Right lobe of liver (tissue), 6 donors: ENCODE data around the gene POU3F2. TPM values are rescaled to one million over a fixed set of nuclear protein-coding genes. Genes with fewer than 3 reads are reported as not detected.

Source experiments
- ATAC-seq, 4 donors: fragments of 200-7000 bp; cut with Tn5 transposase; one replicate each; pipeline ENCODE4 v1.9.1; 2020; ENCODE audit warnings: mild to moderate bottlenecking in 4 of 4, moderate library complexity in 4 of 4
- DNase-seq, 3 donors: peaks; one replicate each; pipeline ENCODE4 v3.0.0-alpha.2; 2020
- H3K27ac ChIP-seq, 3 donors: fragments of 200-600 bp; one replicate each; pipeline ENCODE4 v1.8.0; 2022
- H3K27me3 ChIP-seq, 2 donors: fragments of 200-600 bp; one replicate each; pipeline ENCODE4 v1.8.0; 2022
- H3K36me3 ChIP-seq, 4 donors: fragments of 200-600 bp; sonication (generic) in 1 of 4; one replicate each; pipeline versions ENCODE4 v1.5.1 to v1.8.0; 2017 to 2022; ENCODE audit warnings: control low read depth in 1 of 4
- H3K4me1 ChIP-seq, 4 donors: fragments of 200-600 bp; sonication (generic) in 1 of 4; one replicate each; pipeline versions ENCODE4 v1.5.1 to v1.8.0; 2017 to 2022; ENCODE audit warnings: control low read depth in 1 of 4
- H3K4me3 ChIP-seq, 3 donors: fragments of 200-600 bp; one replicate each; pipeline ENCODE4 v1.8.0; 2022
- H3K9me3 ChIP-seq, 4 donors: fragments of 200-600 bp; sonication (generic) in 1 of 4; one replicate each; pipeline versions ENCODE4 v1.5.1 to v1.8.0; 2017 to 2022; ENCODE audit warnings: control low read depth in 1 of 4
- POLR2A ChIP-seq: fragments of 450-650 bp; IDR thresholded peaks from one replicate; pipeline ENCODE4 v1.6.1; 2017; ENCODE audit warnings: antibody characterized with exemption, mild to moderate bottlenecking
- WGBS: methylation state at CpG from one replicate; pipeline ENCODE4 v1.1.6; 2018; ENCODE audit warnings: low coverage, low lambda C conversion rate; ENCODE audit not compliant: insufficient coverage; ENCODE audit errors: missing lambda C conversion rate; 5-methylcytosine and 5-hydroxymethylcytosine counted together
- intact Hi-C, 2 donors: fragments of 100-400 bp; cut with DNase I; formaldehyde crosslinking; loops; one replicate each; pipeline versions ENCODE4 v1.11.2 to v1.14.1; 2022
- total RNA-seq, 6 experiments: library from RNA; depleted of rRNA in 2 of 6; stranded (reverse); fragments of >200 nt in 2 of 6; fragmentation: NEBNext Ultra II Directional in 3 of 6; extraction: Animal tissue kit (Norgen Biotek cat#: 25700) in 3 of 6; gene quantifications; one replicate each; pipeline versions ENCODE4 v1.1.0 to v1.2.4, GENCODE V29; 2016 to 2023
- TF ChIP-seq, protein P1 (sequence below), 4 donors: fragments of 200-600 bp in 3 of 4; fragments of 450-650 bp in 1 of 4; IDR thresholded peaks; one replicate each; pipeline versions ENCODE4 v1.5.1 to v1.8.0; 2016 to 2022; ENCODE audit warnings: antibody characterized with exemption in 4 of 4, mild to moderate bottlenecking in 2 of 4
- donor health status: DM: no; HTN: yes; CAD: no.
- donor health status: DM: no; HTN: no; CAD: no.
- donor health status: DM: no; HTN: no; CAD: no.
- donor health status: DM: no; HTN: yes; CAD: no.
- donor health status: DM: no; HTN: yes; CAD: no.

POU3F2 gene
- total RNA-seq, 6 experiments from 2014 or later, result not detected

DNA sequence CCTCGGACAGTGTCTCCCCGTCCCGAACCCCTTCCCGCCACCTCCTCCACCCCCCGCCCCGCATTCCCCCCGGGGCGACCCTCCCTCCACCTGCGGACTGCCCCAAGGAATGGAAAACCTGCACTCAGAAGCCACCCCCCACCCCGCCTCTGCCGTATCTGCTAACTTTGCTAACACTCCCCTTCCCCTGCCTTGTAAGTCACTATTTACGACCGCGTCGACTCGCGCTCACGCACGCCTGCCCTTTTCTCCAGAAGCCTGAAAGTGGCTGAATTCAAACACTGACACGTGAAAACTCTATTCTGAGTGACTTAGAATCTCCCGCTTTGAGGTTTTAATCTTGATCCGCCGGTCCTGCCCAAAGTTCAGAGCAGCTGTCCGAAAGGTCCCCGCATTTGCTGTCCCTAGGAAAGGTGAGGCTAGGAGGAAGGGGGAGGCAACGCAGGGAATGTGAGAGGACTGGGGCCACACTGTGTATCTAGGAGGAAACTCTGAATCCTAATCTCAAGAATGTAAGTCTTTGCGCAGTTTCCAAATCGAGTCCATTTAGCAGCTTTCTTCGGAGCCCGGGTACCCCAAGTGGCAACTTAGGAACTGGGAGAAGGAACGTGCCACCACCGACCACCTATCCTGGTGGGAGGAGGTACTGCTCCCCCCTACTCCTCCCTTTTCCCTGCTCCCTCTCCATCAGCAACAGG is 9.3 kb upstream of the POU3F2 start:
- DNase-seq, result no peak
- 3% methylated on average over 21 of the region's 32 CpGs for WGBS
- no peak overlapping the region for H3K27ac ChIP-seq
- peaks cover 6 to 36% of the 10 kb centered on the region in 2 donors for H3K27me3 ChIP-seq
- no peak for ATAC-seq
- peaks cover 0 to 11% (median 0%) of the 10 kb centered on the region in 4 donors for H3K4me1 ChIP-seq
- H3K4me3 ChIP-seq, result no peak overlapping the region
- H3K36me3 ChIP-seq, result no peaks in the 10 kb centered on the region
- H3K9me3 ChIP-seq, result no peaks in the 10 kb centered on the region
- TF ChIP-seq POLR2A, result no peak
- TF ChIP-seq, protein P1, sequence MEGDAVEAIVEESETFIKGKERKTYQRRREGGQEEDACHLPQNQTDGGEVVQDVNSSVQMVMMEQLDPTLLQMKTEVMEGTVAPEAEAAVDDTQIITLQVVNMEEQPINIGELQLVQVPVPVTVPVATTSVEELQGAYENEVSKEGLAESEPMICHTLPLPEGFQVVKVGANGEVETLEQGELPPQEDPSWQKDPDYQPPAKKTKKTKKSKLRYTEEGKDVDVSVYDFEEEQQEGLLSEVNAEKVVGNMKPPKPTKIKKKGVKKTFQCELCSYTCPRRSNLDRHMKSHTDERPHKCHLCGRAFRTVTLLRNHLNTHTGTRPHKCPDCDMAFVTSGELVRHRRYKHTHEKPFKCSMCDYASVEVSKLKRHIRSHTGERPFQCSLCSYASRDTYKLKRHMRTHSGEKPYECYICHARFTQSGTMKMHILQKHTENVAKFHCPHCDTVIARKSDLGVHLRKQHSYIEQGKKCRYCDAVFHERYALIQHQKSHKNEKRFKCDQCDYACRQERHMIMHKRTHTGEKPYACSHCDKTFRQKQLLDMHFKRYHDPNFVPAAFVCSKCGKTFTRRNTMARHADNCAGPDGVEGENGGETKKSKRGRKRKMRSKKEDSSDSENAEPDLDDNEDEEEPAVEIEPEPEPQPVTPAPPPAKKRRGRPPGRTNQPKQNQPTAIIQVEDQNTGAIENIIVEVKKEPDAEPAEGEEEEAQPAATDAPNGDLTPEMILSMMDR (IDR thresholded peaks at IDR 0.05), result no peak
- intact Hi-C loops, result no loop called here

DNA sequence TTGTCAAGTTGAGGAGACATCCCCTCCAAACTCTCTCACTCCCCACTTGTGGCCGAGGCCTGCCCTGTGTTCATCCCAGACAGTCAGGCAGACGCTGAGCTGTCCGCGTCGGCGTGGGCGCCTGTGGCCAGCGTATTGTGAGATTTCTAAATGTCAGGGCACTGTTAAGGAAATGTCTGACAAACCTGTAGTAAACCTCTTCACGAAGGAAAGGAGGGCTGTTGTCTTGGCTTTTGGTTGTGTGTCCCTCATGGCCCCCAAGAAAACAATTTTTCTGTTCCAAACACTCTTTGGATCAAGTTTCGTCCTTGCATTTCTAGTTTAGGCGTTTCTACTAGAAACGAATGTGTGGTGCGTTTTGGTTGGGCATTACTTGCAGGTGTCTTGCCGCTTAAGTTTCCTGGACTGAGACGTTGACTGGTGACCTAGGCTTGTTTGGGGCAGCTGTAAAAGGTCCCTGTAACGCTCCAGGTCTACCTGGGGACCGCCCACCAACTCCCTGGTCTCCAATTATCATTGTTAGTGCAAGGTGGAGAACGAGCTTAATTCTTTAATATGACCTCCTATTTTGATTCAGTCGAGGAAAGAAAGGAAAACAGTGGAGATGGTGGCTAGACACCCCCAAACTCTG is 8.7 kb upstream of the POU3F2 start:
- TF ChIP-seq POLR2A, result no peak
- TF ChIP-seq, protein P1 (IDR thresholded peaks at IDR 0.05), result no peak
- Histone ChIP-seq H3K36me3 (no peaks in the 10 kb centered on the region), H3K9me3 (no peaks in the 10 kb centered on the region), H3K27ac (no peak overlapping the region), H3K4me3 (no peak overlapping the region), H3K27me3 (peaks cover 6 to 43% of the 10 kb centered on the region in 2 donors), H3K4me1 (peaks cover 0 to 11% (median 0%) of the 10 kb centered on the region in 4 donors)
- WGBS, result 4% methylated on average over 19 of the region's 19 CpGs
- no peak for DNase-seq
- no peak for ATAC-seq
- intact Hi-C loops, result no loop called here

DNA sequence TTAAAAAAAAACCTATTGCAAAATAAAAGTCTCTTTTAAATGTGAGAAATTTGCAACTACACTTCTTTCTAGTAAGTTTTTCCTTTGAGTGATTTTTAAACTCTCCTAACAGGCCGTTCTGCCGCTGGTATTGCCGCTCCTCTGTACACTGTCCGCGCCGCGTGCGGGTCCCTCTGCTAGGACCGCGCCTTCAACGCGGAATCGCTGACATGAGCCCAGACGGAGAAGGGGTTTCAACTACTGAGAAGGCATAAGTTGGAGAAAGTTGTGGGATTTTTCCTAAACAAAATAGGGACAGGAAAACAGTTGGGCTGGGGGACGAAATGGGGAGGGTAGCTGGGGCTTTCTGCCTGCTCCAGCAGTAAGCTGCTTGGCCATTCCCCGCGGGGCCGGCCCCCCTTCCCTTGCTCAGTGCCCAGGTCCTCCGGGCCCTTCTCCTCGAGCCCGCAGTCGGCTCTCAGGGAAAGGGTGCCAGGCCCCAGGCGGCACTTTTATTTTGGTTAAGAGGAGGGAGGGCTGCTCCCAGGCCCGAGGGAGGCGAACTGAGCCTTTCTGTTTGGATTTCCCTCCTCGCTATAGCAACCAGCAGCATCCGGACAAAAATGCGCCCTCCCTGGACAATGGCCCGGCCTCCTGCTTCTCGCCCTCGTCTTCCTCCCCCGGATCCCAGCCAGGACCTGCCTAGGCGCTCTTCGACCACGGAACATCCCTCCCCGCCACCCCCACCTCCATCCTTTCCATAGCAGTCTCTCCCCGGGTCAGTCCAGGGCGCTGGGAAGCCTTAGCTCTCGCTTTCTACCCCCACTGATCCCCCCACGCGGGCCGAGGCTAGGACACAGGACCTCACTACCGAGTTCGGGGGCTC is 6.8 kb upstream of the POU3F2 start:
- Histone ChIP-seq H3K27me3 (peaks cover 6 to 57% of the 10 kb centered on the region in 2 donors), H3K4me3 (no peak overlapping the region), H3K27ac (no peak overlapping the region), H3K9me3 (no peaks in the 10 kb centered on the region), H3K36me3 (no peaks in the 10 kb centered on the region), H3K4me1 (peaks cover 0 to 24% (median 3%) of the 10 kb centered on the region in 4 donors)
- TF ChIP-seq POLR2A, result no peak
- intact Hi-C loops, result no loop called here
- ATAC-seq, result peak in 2 of 4 donors; percentile 12 to 26
- 6% methylated on average over 35 of the region's 44 CpGs for whole genome bisulfite sequencing
- DNase-seq, result no peak

DNA sequence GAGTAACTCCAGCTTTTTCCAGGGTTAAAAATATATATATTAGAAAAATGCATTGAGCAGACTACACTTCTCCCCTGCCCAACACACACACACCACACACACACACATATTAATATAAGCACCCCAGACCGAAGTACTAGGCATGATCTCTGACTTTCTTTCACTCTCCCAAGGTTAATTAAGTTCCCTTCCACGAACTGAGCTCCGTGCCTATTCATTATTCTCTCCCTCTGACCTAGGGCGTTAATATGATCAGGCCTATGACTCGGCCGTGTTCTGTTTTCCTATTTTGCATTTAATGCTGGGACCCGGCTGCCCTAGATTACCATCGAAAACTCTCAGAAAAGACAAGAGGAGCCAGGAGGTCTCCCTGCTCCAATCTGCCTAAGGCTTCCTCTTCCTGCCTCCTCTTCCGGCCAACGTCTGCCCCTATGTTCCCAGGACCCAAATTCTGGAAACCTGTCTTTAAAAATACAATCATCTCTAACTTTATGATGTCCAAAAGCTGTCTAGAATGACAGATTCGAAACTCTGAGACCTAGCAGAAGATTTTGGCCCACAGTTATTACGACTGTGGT is 6.1 kb upstream of the POU3F2 start:
- TF ChIP-seq, protein P1 (IDR thresholded peaks at IDR 0.05), result no peak
- TF ChIP-seq POLR2A, result no peak
- ATAC-seq (no peak), DNase-seq (no peak)
- Histone ChIP-seq H3K36me3 (no peaks in the 10 kb centered on the region), H3K4me3 (no peak overlapping the region), H3K9me3 (no peaks in the 10 kb centered on the region), H3K27me3 (peaks cover 6 to 64% of the 10 kb centered on the region in 2 donors), H3K27ac (no peak overlapping the region), H3K4me1 (peaks cover 0 to 32% (median 6%) of the 10 kb centered on the region in 4 donors)
- intact Hi-C loops, result no loop called here
- 9% methylated on average over 12 of the region's 12 CpGs for WGBS
